Esophagus (tissue), 2 donors: ENCODE results near the gene UBC. TPM values are rescaled to one million over a fixed set of nuclear protein-coding genes. Genes with fewer than 3 reads are reported as not detected.

ENCODE experiments used
- H3K27ac ChIP-seq, 2 donors: one replicate each; pipeline ENCODE4 v1.5.1; 2013; ENCODE audit warnings: low read depth in 2 of 2, mild to moderate bottlenecking in 2 of 2, inconsistent platforms in 1 of 2, low read length in 1 of 2, moderate library complexity in 1 of 2
- H3K27me3 ChIP-seq, 2 donors: one replicate each; pipeline ENCODE4 v1.6.1; 2013; ENCODE audit warnings: low read length in 2 of 2, control low read depth in 1 of 2, mild to moderate bottlenecking in 1 of 2; ENCODE audit not compliant: insufficient read depth in 2 of 2, control insufficient read depth in 1 of 2
- H3K36me3 ChIP-seq, 2 donors: one replicate each; pipeline ENCODE4 v1.6.1; 2013; ENCODE audit warnings: low read length in 1 of 2; ENCODE audit not compliant: control insufficient read depth in 2 of 2, insufficient read depth in 2 of 2
- H3K4me1 ChIP-seq, 2 donors: one replicate each; pipeline ENCODE4 v1.6.1; 2013; ENCODE audit warnings: low read length in 1 of 2; ENCODE audit not compliant: control insufficient read depth in 2 of 2, insufficient read depth in 2 of 2
- H3K4me3 ChIP-seq, 2 donors: one replicate each; pipeline ENCODE4 v1.5.1; 2013; ENCODE audit warnings: low read length in 2 of 2, mild to moderate bottlenecking in 2 of 2, low read depth in 1 of 2, moderate library complexity in 1 of 2
- H3K9me3 ChIP-seq, 2 donors: one replicate each; pipeline ENCODE4 v1.6.1; 2013; ENCODE audit warnings: mild to moderate bottlenecking in 2 of 2, low read depth in 1 of 2, low read length in 1 of 2, moderate library complexity in 1 of 2; ENCODE audit not compliant: control insufficient read depth in 2 of 2, insufficient read depth in 1 of 2
- WGBS, 2 donors: extraction: QIAGEN DNeasy Blood & Tissue Kit; methylation state at CpG; one replicate each; pipeline ENCODE4 v1.1.7; 2013; 5-methylcytosine and 5-hydroxymethylcytosine counted together
- polyA plus RNA-seq, 2 donors: library from polyadenylated mRNA; stranded (reverse); fragments of 200-250 nt; gene quantifications; one replicate each; pipeline ENCODE4 v1.2.3, GENCODE V29; 2013
- donor health status: healthy with polysubstance abuse.
- donor health status: Bipolar disorder and iron deficiency.

Gene UBC
- polyA plus RNA-seq, 2 donors = 1,354 to 1,419 TPM

- Histone ChIP-seq H3K4me1 (peaks cover 0 to 2% of the 10 kb centered on the region in 2 donors), H3K27me3 (no peaks in the 10 kb centered on the region), H3K9me3 (no peaks in the 10 kb centered on the region), H3K4me3 (no peak overlapping the region), H3K36me3 (peaks cover 14 to 55% of the 10 kb centered on the region in 2 donors), H3K27ac (no peak overlapping the region)
- 91 to 95% methylated on average over 12 of the region's 12 CpGs for WGBS, 2 donors
Measured at GRCh38 chr12:124949066-124949465, 34.6 kb upstream of the UBC start.

DNA sequence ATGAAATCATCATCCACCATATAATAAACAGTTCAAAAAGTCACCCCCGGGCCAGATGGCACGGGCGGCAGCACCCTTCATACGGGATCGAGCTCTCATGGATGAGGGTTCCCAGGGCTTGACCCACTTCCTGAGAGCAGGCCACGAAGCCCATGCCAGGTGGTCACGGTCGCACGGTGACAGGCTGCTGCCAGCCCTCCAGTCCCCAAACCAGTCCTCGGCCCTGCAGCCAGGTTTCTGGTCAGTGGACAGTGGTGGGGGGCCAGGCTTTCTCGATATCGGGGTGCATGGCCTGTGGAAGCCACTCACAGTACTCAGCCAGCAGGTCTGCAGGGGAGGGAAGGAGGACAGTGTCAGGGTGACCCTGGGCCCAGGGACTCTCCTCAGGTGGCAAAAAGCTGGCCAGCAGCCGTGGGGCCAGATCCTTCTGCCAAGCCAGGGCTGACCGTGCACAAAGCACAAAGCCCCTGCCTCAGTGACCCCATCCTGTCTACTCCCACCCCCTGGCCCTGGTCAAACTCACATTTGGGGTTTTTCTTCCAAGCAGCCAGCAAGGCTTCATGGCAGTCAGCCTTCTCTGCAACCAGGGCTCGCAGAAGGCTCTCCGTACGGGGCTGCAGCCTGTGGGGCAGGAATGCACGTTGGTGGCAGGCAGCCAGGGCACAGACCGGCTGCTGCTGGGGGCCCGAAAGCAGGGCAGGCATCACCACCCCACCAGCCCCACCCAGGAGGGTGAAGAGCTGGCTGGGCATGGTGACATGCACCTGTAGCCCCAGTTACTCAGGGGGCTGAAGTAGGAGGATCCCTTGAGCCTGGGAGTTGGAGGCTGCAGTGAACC, 33.3 kb upstream of the UBC start:
- H3K36me3 ChIP-seq = peaks cover 5 to 51% of the 10 kb centered on the region in 2 donors
- peaks cover 0 to 2% of the 10 kb centered on the region in 2 donors for H3K4me1 ChIP-seq
- H3K9me3 ChIP-seq = no peaks in the 10 kb centered on the region
- no peaks in the 10 kb centered on the region for H3K27me3 ChIP-seq
- no peak overlapping the region for H3K27ac ChIP-seq
- no peak overlapping the region for H3K4me3 ChIP-seq
- WGBS, 2 donors = 88 to 92% methylated on average over 20 of the region's 20 CpGs

DNA sequence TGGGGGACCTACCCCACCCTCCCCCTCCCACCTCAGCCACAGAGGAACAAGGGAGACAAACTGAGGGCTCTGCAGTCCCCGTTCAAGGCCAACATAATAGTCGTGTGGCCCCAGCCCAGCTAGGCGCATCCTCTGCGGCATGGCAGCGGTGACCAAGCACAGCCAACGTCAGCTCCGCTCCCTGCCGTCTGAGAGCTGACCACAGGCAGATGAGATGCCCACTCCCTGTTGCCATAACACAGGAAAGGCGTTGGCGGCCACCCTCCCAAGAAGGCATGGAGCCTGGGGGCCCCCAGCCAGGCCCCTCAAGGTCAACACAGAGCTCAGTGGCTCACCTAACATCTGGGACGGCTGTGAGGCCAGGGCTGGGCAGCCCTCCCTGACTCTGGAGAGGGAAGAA, 32.6 kb upstream of the UBC start:
- no peaks in the 10 kb centered on the region for H3K27me3 ChIP-seq
- peaks cover 5 to 44% of the 10 kb centered on the region in 2 donors for H3K36me3 ChIP-seq
- no peaks in the 10 kb centered on the region for H3K9me3 ChIP-seq
- no peak overlapping the region for H3K27ac ChIP-seq
- H3K4me1 ChIP-seq = peaks cover 0 to 2% of the 10 kb centered on the region in 2 donors
- WGBS, 2 donors = 91 to 92% methylated on average over 11 of the region's 11 CpGs
- no peak overlapping the region for H3K4me3 ChIP-seq

DNA sequence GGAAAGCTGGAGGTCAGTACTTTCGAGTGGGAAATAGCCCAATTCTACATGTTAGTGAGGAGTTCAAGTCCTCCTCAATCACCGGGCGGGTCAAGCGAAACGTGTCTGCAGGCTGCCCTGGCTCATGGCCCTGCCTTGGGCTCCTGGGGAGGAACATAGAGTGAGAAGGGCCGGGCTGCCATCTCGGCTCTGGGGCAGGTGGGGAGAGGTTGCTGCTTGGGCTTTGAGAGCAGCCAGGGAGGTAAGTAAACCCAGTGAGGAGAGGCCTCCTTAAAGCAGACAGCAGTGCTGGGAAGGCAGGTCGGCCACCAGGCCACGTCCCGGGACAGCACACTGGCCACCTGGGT, 32.0 kb upstream of the UBC start:
- Histone ChIP-seq H3K27me3 (no peaks in the 10 kb centered on the region), H3K27ac (no peak overlapping the region), H3K4me3 (no peak overlapping the region), H3K36me3 (peaks cover 5 to 44% of the 10 kb centered on the region in 2 donors), H3K9me3 (no peaks in the 10 kb centered on the region), H3K4me1 (peaks cover 0 to 2% of the 10 kb centered on the region in 2 donors)
- WGBS, 2 donors = 82 to 91% methylated on average over 10 of the region's 10 CpGs

- Histone ChIP-seq H3K4me1 (peaks cover 0 to 3% of the 10 kb centered on the region in 2 donors), H3K9me3 (no peaks in the 10 kb centered on the region), H3K27me3 (no peaks in the 10 kb centered on the region), H3K36me3 (peaks cover 0 to 3% of the 10 kb centered on the region in 2 donors), H3K4me3 (no peak overlapping the region), H3K27ac (peak overlapping the region; percentile 95 to 100)
- 72 to 75% methylated on average over 7 of the region's 7 CpGs for WGBS, 2 donors
Measured at GRCh38 chr12:124941170-124941527, 26.7 kb upstream of the UBC start.

- Histone ChIP-seq H3K27me3 (no peaks in the 10 kb centered on the region), H3K4me3 (peak overlapping the region; percentile 9 to 48), H3K9me3 (no peaks in the 10 kb centered on the region), H3K36me3 (peaks cover 0 to 3% of the 10 kb centered on the region in 2 donors), H3K27ac (peak overlapping the region; percentile 95 to 100), H3K4me1 (peaks cover 0 to 3% of the 10 kb centered on the region in 2 donors)
- 7 to 13% methylated on average over 27 of the region's 27 CpGs for WGBS, 2 donors
Measured at GRCh38 chr12:124940393-124941169, 26.1 kb upstream of the UBC start.

DNA sequence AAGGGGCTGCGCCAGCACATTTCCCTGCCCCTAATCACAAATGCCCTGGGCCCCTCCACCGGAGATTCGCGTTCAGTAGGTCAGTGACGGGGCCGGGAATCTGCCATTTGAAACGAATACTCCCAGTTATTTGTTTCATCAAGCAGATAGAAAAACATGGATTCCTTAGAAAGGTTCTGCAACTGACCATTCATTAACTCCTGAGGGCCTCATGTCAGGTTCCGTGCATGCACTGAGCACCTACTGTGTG, 25.6 kb upstream of the UBC start:
- H3K4me3 ChIP-seq = peak overlapping the region; percentile 48 to 52
- WGBS, 2 donors = 2% methylated on average over 8 of the region's 8 CpGs
- H3K36me3 ChIP-seq = peaks cover 0 to 3% of the 10 kb centered on the region in 2 donors
- H3K27me3 ChIP-seq = no peaks in the 10 kb centered on the region
- H3K4me1 ChIP-seq = peaks cover 0 to 3% of the 10 kb centered on the region in 2 donors
- H3K27ac ChIP-seq = peak overlapping the region; percentile 95 to 100
- no peaks in the 10 kb centered on the region for H3K9me3 ChIP-seq

DNA sequence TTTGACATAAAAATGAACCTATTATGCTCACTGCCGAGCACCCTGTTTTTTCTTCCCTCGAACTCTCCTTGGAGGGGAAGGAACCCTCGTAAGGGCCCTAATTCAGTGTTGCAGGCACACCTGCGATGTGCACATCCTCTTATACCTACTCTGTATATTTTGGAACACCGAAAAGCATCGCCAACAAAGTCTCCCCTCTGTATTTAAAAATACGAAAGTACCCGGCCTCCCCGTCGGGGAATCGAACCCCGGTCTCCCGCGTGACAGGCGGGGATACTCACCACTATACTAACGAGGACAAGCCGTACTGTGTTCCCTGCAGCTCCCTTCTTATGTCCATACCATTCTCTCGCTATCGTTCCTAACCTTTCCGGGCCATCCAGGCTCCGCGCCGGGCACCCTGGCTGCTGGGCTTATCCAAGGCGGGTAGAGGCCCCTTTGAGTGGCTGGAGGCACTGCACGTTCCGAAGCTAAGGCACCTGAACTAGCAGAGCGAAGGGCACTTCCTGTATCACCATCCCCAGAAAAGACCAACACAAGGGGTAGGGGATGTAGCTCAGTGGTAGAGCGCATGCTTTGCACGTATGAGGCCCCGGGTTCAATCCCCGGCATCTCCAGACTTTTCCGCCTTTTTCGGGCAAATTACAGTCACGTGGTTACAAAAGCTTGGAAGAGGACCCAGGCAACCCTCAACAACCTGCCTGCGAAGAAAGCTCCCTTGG, 25.1 kb upstream of the UBC start:
- Histone ChIP-seq H3K4me3 (peak overlapping the region; percentile 48 to 52), H3K4me1 (peaks cover 0 to 3% of the 10 kb centered on the region in 2 donors)
- 0% methylated on average over 35 of the region's 35 CpGs for WGBS, 2 donors

DNA sequence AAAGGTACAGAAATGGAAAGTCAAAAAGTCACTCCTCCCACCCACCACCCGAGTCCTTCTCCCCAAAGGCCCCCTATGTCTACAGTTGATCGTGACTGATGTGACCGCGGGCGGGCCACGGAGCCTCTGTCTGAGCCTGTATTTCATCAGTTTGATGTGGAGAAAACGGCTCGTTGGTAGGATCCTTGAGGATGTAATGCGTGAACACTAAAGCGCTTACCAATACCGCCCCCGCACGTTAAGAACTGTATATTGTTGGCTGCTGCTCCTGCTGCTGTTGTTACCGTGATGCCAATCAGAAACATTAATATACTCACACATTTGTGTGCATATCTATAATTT, 24.6 kb upstream of the UBC start:
- H3K4me3 ChIP-seq = peak overlapping the region; percentile 48 to 52
- H3K4me1 ChIP-seq = peaks cover 0 to 3% of the 10 kb centered on the region in 2 donors
- peak overlapping the region; percentile 95 to 100 for H3K27ac ChIP-seq
- no peaks in the 10 kb centered on the region for H3K27me3 ChIP-seq
- WGBS, 2 donors = 0% methylated on average over 14 of the region's 14 CpGs
- peaks cover 0 to 3% of the 10 kb centered on the region in 2 donors for H3K36me3 ChIP-seq
- no peaks in the 10 kb centered on the region for H3K9me3 ChIP-seq

More for the DNA sequence above, 25.1 kb upstream of the UBC start:
- Histone ChIP-seq H3K27ac (peak overlapping the region; percentile 95 to 100), H3K9me3 (no peaks in the 10 kb centered on the region), H3K27me3 (no peaks in the 10 kb centered on the region), H3K36me3 (peaks cover 0 to 3% of the 10 kb centered on the region in 2 donors)
